HCT116 (cell line): ENCODE results near the gene LYRM4.

Experiments
- CBX3 ChIP-seq: IDR thresholded peaks from 2 replicates; pipeline ENCODE4 v1.6.1; 2012; ENCODE audit warnings: low read depth
- CEBPB ChIP-seq: IDR thresholded peaks from 2 replicates; pipeline ENCODE4 v1.6.1; 2012; ENCODE audit warnings: low read depth
- EZH2 ChIP-seq: fragments of 200-600 bp; sonication (generic); IDR thresholded peaks from 2 replicates; pipeline ENCODE4 v1.6.1; 2017; ENCODE audit warnings: antibody characterized with exemption, mixed run types
- FOSL1 ChIP-seq: IDR thresholded peaks from 2 replicates; pipeline ENCODE4 v1.6.1; 2012; ENCODE audit warnings: low read depth
- POLR2A ChIP-seq: IDR thresholded peaks from 2 replicates; pipeline ENCODE4 v1.7.0; 2011; ENCODE audit warnings: borderline replicate concordance; ENCODE audit not compliant: insufficient read depth, insufficient read length; ENCODE audit errors: extremely low read depth
- POLR2AphosphoS5 ChIP-seq: IDR thresholded peaks from 2 replicates; pipeline ENCODE4 v1.6.1; 2011; ENCODE audit warnings: mild to moderate bottlenecking, low read depth, low read length, moderate library complexity
- RAD21 ChIP-seq: IDR thresholded peaks from 2 replicates; pipeline ENCODE4 v1.6.1; 2012; ENCODE audit warnings: low read depth, mild to moderate bottlenecking
- SRF ChIP-seq: IDR thresholded peaks from 2 replicates; pipeline ENCODE4 v1.6.1; 2012; ENCODE audit warnings: low read depth
- TF ChIP-seq, protein P1 (sequence below), 3 experiments: fragments of 200-600 bp in 1 of 3; sonication (generic) in 1 of 3; IDR thresholded peaks in 2 of 3; conservative IDR thresholded peaks in 1 of 3; 2 replicates each; pipeline ENCODE4 v1.5.1; 2012 to 2017; ENCODE audit warnings: low read depth in 2 of 3, low read length in 2 of 3, antibody characterized with exemption in 1 of 3, borderline replicate concordance in 1 of 3, control low read depth in 1 of 3, mild to moderate bottlenecking in 1 of 3, mixed read lengths in 1 of 3, mixed run types in 1 of 3, moderate library complexity in 1 of 3; ENCODE audit not compliant: insufficient read depth in 1 of 3
- TF ChIP-seq, protein P2 (sequence below): IDR thresholded peaks from 2 replicates; pipeline ENCODE4 v1.6.1; 2012
- TF ChIP-seq, protein P3 (sequence below): IDR thresholded peaks from 2 replicates; pipeline ENCODE4 v1.6.1; 2012

DNA sequence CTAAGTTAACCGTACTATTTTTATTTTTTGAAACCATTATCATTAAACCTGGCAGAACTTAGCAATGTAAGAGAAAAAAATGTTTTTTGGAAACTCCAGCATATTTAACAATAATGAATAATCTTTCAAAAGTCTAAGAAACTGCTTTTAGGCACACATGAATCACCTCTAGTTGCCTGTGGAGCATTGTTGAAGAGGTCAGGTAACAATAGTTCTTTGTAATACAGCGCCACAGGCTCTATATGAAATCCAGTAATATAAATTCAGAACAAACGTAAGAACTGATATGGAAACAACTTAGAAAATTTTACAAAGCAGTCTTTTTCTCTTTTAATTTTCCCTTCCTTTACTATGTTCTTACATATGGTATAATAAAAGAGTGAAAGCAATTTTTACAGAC, 10.3 kb downstream of the LYRM4 start:
- TF ChIP-seq RAD21 (no peak), POLR2A (no peak), FOSL1 (no peak), POLR2AphosphoS5 (no peak), CBX3 (no peak), EZH2 (no peak), CEBPB (no peak), SRF (no peak)
- TF ChIP-seq, protein P1, sequence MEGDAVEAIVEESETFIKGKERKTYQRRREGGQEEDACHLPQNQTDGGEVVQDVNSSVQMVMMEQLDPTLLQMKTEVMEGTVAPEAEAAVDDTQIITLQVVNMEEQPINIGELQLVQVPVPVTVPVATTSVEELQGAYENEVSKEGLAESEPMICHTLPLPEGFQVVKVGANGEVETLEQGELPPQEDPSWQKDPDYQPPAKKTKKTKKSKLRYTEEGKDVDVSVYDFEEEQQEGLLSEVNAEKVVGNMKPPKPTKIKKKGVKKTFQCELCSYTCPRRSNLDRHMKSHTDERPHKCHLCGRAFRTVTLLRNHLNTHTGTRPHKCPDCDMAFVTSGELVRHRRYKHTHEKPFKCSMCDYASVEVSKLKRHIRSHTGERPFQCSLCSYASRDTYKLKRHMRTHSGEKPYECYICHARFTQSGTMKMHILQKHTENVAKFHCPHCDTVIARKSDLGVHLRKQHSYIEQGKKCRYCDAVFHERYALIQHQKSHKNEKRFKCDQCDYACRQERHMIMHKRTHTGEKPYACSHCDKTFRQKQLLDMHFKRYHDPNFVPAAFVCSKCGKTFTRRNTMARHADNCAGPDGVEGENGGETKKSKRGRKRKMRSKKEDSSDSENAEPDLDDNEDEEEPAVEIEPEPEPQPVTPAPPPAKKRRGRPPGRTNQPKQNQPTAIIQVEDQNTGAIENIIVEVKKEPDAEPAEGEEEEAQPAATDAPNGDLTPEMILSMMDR (IDR thresholded peaks at IDR 0.05 in 2 of 3, conservative IDR thresholded peaks at IDR 0.05 in 1 of 3; ENCODE audit: borderline replicate concordance in 1 of 3, insufficient read depth in 1 of 3, low read depth in 2 of 3, low read length in 2 of 3), result no peak
- TF ChIP-seq, protein P2, sequence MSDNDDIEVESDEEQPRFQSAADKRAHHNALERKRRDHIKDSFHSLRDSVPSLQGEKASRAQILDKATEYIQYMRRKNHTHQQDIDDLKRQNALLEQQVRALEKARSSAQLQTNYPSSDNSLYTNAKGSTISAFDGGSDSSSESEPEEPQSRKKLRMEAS, result no peak
- TF ChIP-seq, protein P3, sequence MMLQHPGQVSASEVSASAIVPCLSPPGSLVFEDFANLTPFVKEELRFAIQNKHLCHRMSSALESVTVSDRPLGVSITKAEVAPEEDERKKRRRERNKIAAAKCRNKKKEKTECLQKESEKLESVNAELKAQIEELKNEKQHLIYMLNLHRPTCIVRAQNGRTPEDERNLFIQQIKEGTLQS, result no peak
